K562 (cell line): Measurements from ENCODE around the gene WNT6. TPM values are rescaled to one million over a fixed set of nuclear protein-coding genes. Genes with fewer than 3 reads are reported as not detected.

Experiments
- ATAC-seq: fragments of 200-7000 bp; cut with Tn5 transposase; 3 replicates; pipeline ENCODE4 v1.9.1; 2020; ENCODE audit warnings: moderate library complexity
- BruUV-seq: library from RNA; stranded (reverse); fragments of 400-500 nt; replicated peaks from 2 replicates; lab custom pipeline; 2021; lab: Mats Ljungman, UMichigan
- CTCF ChIA-PET: fragments of 300-600 bp; formaldehyde crosslinking; extraction: SDS; loops from one replicate; lab custom pipeline; 2021; ENCODE audit warnings: low intra/inter-chr PET ratio; lab: Yijun Ruan, JAX
- POLR2A ChIA-PET: fragments of 300-600, 350-650 bp; sonication (Branson Sonifier 250); formaldehyde crosslinking; extraction: SDS; loops from one replicate; lab custom pipeline; 2021; ENCODE audit warnings: antibody characterized with exemption, inconsistent platforms; lab: Yijun Ruan, JAX
- DNase-seq, 4 experiments: peaks; one replicate each; pipeline versions ENCODE4 v3.0.0 to v3.0.0-alpha.2; 2011 to 2018; ENCODE audit warnings: low spot score in 3 of 4, mixed read lengths in 3 of 4; ENCODE audit errors: extremely low read depth in 1 of 4
- FAIRE-seq: peaks from 2 replicates; lab custom pipeline; 2011; peaks lifted over from hg19 to GRCh38; lab: Jason Lieb, UNC
- H2AFZ ChIP-seq: 2 replicates; pipeline ENCODE4 v1.6.0; 2011; ENCODE audit warnings: low read depth, low read length, control low read depth, inconsistent platforms
- H3K27ac ChIP-seq: fragments of 200-600 bp; 3 replicates; pipeline ENCODE4 v1.8.0; 2011; ENCODE audit warnings: low read depth, mild to moderate bottlenecking, control low read depth, inconsistent platforms, low read length, moderate library complexity, mixed read lengths; ENCODE audit errors: extremely low read depth
- H3K27me3 ChIP-seq, 2 experiments: fragments of 300-600 bp in 1 of 2; 2 replicates in 1 of 2; 3 replicates in 1 of 2; pipeline versions ENCODE4 v1.6.0 to v1.8.0; 2011; ENCODE audit warnings: inconsistent platforms in 2 of 2, low read length in 2 of 2, mild to moderate bottlenecking in 1 of 2, mixed read lengths in 1 of 2, moderate library complexity in 1 of 2; ENCODE audit not compliant: control insufficient read depth in 2 of 2, insufficient read depth in 2 of 2
- H3K36me3 ChIP-seq: fragments of 300-600 bp; 3 replicates; pipeline ENCODE4 v1.8.0; 2011; ENCODE audit warnings: mild to moderate bottlenecking, low read length, inconsistent platforms; ENCODE audit not compliant: control insufficient read depth, insufficient read depth
- H3K4me1 ChIP-seq, 2 experiments: fragments of 200-600 bp in 1 of 2; replicated peaks in 1 of 2; 2 replicates in 1 of 2; 3 replicates in 1 of 2; pipeline versions ENCODE4 v1.5.1 to v1.8.0; 2011; ENCODE audit warnings: inconsistent platforms in 2 of 2, low read length in 2 of 2, mild to moderate bottlenecking in 1 of 2, mixed read lengths in 1 of 2, moderate library complexity in 1 of 2; ENCODE audit not compliant: control insufficient read depth in 2 of 2, insufficient read depth in 2 of 2
- H3K4me2 ChIP-seq: 2 replicates; pipeline ENCODE4 v1.6.1; 2011; ENCODE audit warnings: low read length, control low read depth, inconsistent platforms, mixed read lengths; ENCODE audit not compliant: insufficient read depth
- H3K4me3 ChIP-seq: fragments of 200-600 bp; sonication (generic), shearing (Covaris generic); 2 replicates; pipeline ENCODE4 v1.5.1; 2016; ENCODE audit warnings: control low read depth, inconsistent platforms
- H3K79me2 ChIP-seq: fragments of 200-600 bp; 3 replicates; pipeline ENCODE4 v1.8.0; 2011; ENCODE audit warnings: low read length, inconsistent platforms; ENCODE audit not compliant: control insufficient read depth, insufficient read depth
- H3K9ac ChIP-seq, 2 experiments: 2 replicates each; pipeline versions ENCODE4 v1.6.0 to v1.6.1; 2011; ENCODE audit warnings: low read depth in 2 of 2, low read length in 2 of 2, control low read depth in 1 of 2, inconsistent platforms in 1 of 2, mild to moderate bottlenecking in 1 of 2, mixed read lengths in 1 of 2; ENCODE audit not compliant: insufficient read depth in 1 of 2
- H3K9me1 ChIP-seq: one replicate; pipeline ENCODE4 v1.6.0; 2011; ENCODE audit warnings: inconsistent platforms, mild to moderate bottlenecking, low read length, moderate library complexity; ENCODE audit not compliant: control insufficient read depth, insufficient read depth
- H3K9me3 ChIP-seq: replicated peaks from 2 replicates; pipeline ENCODE4 v1.5.1; 2011; ENCODE audit warnings: low read depth, low read length, inconsistent platforms; ENCODE audit not compliant: control insufficient read depth, insufficient read depth
- H4K20me1 ChIP-seq: replicated peaks from 2 replicates; pipeline ENCODE4 v1.6.1; 2011; ENCODE audit warnings: low read length, inconsistent platforms, mixed read lengths; ENCODE audit not compliant: control insufficient read depth, insufficient read depth
- BDP1 ChIP-seq: IDR thresholded peaks from 3 replicates; pipeline ENCODE4 v1.6.1; 2011; ENCODE audit not compliant: insufficient read length, insufficient read depth
- SMAD2 ChIP-seq: fragments of 150-350 bp; IDR thresholded peaks from 2 replicates; pipeline ENCODE4 v1.6.1; 2014; ENCODE audit warnings: low read depth, mild to moderate bottlenecking, low read length
- TEAD1 ChIP-seq, 2 experiments: fragments of 450-650 bp in 1 of 2; sonication (generic) in 1 of 2; formaldehyde crosslinking; IDR thresholded peaks; 2 replicates each; pipeline versions ENCODE4 v1.4.0 to v1.8.0; 2020 to 2022; ENCODE audit warnings: mild to moderate bottlenecking in 2 of 2, missing genetic modification reagents in 1 of 2
- ZNF41 ChIP-seq: fragments of 250-450 bp; sonication (Bioruptor Pico); conservative IDR thresholded peaks from 2 replicates; pipeline ENCODE4 v1.4.0; 2020; ENCODE audit warnings: mild to moderate bottlenecking
- ZNF79 ChIP-seq: fragments of 250-450 bp; sonication (Bioruptor Pico); IDR thresholded peaks from 2 replicates; pipeline ENCODE4 v1.4.0; 2020; ENCODE audit warnings: low read depth, mild to moderate bottlenecking, moderate library complexity
- WGBS: fragments of 100-300 bp; shearing (Covaris generic); methylation state at CpG from one replicate; pipeline ENCODE4 v1.1.6; 2016; ENCODE audit warnings: low coverage, mixed read lengths; ENCODE audit not compliant: insufficient coverage; ENCODE audit errors: missing lambda C conversion rate; 5-methylcytosine and 5-hydroxymethylcytosine counted together
- in situ Hi-C: fragments of 300-500 bp; cut with MboI; formaldehyde crosslinking; loops from 4 replicates; pipeline ENCODE4 v1.15.0; 2018; ENCODE audit warnings: inconsistent platforms, mixed read lengths
- intact Hi-C: fragments of 100-400 bp; cut with micrococcal nuclease; formaldehyde crosslinking; loops from 2 replicates; pipeline ENCODE4 v1.14.2; 2022
- polyA plus RNA-seq, 8 experiments: library from polyadenylated mRNA; depleted of rRNA in 4 of 8; stranded (reverse) in 5 of 8; unstranded in 3 of 8; fragments of >200 nt; fragmentation: Nextera tagmentation in 2 of 8; fragmentation: Illumina TruSeq in 1 of 8; extraction: Ambion mirVana in 2 of 8; extraction: Trizol in 1 of 8; gene quantifications; 2 replicates each; pipeline versions ENCODE4 v1.2.1 to v1.2.3, GENCODE V29; 2011 to 2014; ENCODE audit warnings: inconsistent platforms in 1 of 8, missing spikeins in 1 of 8
- total RNA-seq, 7 experiments: library from RNA; depleted of rRNA in 6 of 7; stranded (reverse); fragments of >200 nt in 6 of 7; fragmentation: Illumina TruSeq in 2 of 7; extraction: Trizol in 2 of 7; gene quantifications; 2 replicates each; pipeline versions ENCODE4 v1.2.1 to v1.2.3, GENCODE V29; 2011 to 2021; ENCODE audit warnings: low replicate concordance in 1 of 7

The WNT6 gene
- total and polyA plus RNA-seq, 9 of the 15 experiments (the other 6 are each of a cell fraction or from before 2014, with no cell fraction given) = not detected

DNA sequence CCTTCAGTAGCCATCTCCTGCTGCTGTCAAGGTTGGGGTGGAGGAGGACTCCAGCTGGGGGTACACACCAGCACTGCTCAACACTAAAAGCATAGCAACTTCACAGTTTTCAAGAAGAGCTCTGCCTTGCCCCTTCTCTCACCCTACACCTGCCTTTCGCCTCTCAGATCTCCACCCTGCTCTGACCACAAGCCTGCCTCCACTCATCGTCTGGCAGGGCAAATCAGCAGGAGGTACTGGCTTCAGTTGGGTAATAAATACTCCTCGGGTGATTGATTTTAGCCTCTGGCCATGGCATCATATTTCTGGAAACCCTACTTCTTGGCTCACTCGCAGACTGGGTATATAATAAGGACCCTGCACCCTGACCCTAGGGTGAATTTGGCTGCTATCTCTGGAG, 24.9 kb upstream of the WNT6 start:
- no peaks in the 10 kb centered on the region for H3K9me3 ChIP-seq
- no peak overlapping the region for H3K4me2 ChIP-seq
- TF ChIP-seq ZNF79 (CRISPR knock-in tag) = no peak
- no peak for ATAC-seq
- 5% methylated on average over 3 of the region's 4 CpGs for WGBS
- no peak overlapping the region for H3K9ac ChIP-seq
- H3K9me1 ChIP-seq = no peaks in the 10 kb centered on the region
- no TSS peak for BruUV-seq
- H3K36me3 ChIP-seq = no peaks in the 10 kb centered on the region
- H3K79me2 ChIP-seq = no peaks in the 10 kb centered on the region
- intact Hi-C loops (no loop called here), in situ Hi-C loops (no loop called here)
- no peak overlapping the region for H3K4me3 ChIP-seq
- H3K27ac ChIP-seq = no peak overlapping the region
- no peaks in the 10 kb centered on the region for H4K20me1 ChIP-seq
- H2AFZ ChIP-seq = no peak overlapping the region
- POLR2A ChIA-PET = no interaction called here
- H3K4me1 ChIP-seq = peaks cover 0 to 10% of the 10 kb centered on the region in 2 experiments; a peak in 1 of 5 replicates
- H3K27me3 ChIP-seq = peaks cover 5 to 53% of the 10 kb centered on the region in 2 experiments; a peak in 4 of 5 replicates
- DNase-seq = no peak
- no peak for FAIRE-seq
- CTCF ChIA-PET = no interaction called here

DNA sequence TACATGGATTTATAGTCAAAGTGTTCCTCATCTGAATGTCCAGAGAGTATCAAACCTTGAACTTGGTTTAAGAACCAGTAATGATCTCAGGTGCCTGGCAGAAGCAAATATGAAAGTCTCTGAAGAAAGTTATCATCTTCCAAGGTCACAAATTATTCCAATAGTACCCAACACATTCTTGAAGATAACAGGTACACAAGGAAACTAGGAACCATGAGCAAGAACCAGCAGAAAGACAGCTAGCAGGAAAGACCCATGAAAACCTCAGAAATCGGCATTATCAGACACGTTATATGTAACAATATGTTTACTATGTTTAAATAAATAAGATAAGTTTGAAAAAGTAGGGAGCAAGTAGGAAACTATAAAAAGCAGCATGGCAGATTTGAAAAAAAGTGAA, 22.1 kb upstream of the WNT6 start:
- TF ChIP-seq SMAD2 (no peak), BDP1 (no peak), ZNF41 (CRISPR knock-in tag) (peak; percentile 95), TEAD1 (CRISPR knock-in tag; IDR thresholded peaks at IDR 0.05) (no peak)
- Histone ChIP-seq H3K4me3 (no peak overlapping the region), H3K9me3 (no peaks in the 10 kb centered on the region), H3K9ac (no peak overlapping the region), H3K27me3 (peaks cover 3 to 29% of the 10 kb centered on the region in 2 experiments; a peak in 3 of 5 replicates), H3K79me2 (no peaks in the 10 kb centered on the region), H2AFZ (no peak overlapping the region), H3K9me1 (no peaks in the 10 kb centered on the region), H3K4me1 (no peaks in the 10 kb centered on the region), H3K4me2 (no peak overlapping the region), H3K27ac (no peak overlapping the region), H3K36me3 (no peaks in the 10 kb centered on the region), H4K20me1 (no peaks in the 10 kb centered on the region)
- in situ Hi-C loops = no loop called here
- CTCF ChIA-PET = no interaction called here
- ATAC-seq = no peak
- FAIRE-seq = no peak
- WGBS = 0% methylated on average over 2 of the region's 2 CpGs
- BruUV-seq = no TSS peak
- intact Hi-C loops = no loop called here
- POLR2A ChIA-PET = interaction anchor here (1.0 kb wide), 1 partner anchor 8 kb away, joined by 3 read pairs; no protein-coding TSS in a partner anchor
- no peak for DNase-seq
